RWPE1 (cell line): ENCODE data around the gene POLR3GL.
"Not testable (repeated sequence)": the region's sequence is repeated elsewhere in the genome, so short reads cannot be mapped to it uniquely, and the experiment has no call there.

Experiments
- CTCF ChIA-PET: fragments of 350-600 bp; sonication (Branson Sonifier 250); formaldehyde crosslinking; extraction: SDS; loops from one replicate; lab custom pipeline; 2021; lab: Yijun Ruan, JAX
- POLR2A ChIA-PET: fragments of 400-600 bp; formaldehyde crosslinking; extraction: SDS; loops from one replicate; lab custom pipeline; 2020; ENCODE audit warnings: antibody characterized with exemption; ENCODE audit not compliant: low non-redundant PET; lab: Yijun Ruan, JAX
- DNase-seq: peaks from one replicate; pipeline ENCODE4 v3.0.0; 2012; ENCODE audit warnings: low spot score
- H3K27ac ChIP-seq: fragments of 450-650 bp; 2 replicates; pipeline ENCODE4 v1.5.1; 2017
- TF ChIP-seq, protein P1 (sequence below): fragments of 450-650 bp; conservative IDR thresholded peaks from 2 replicates; pipeline ENCODE4 v1.5.1; 2017; ENCODE audit warnings: low read depth, mild to moderate bottlenecking

Gene POLR3GL

GRCh38 chr1:145922266-145922665 is 42.2 kb upstream of the POLR3GL start:
- ChIA-PET POLR2A (no interaction called here), CTCF (interaction anchor here (0.6 to 1.5 kb wide), 2 partner anchors 76 to 85 kb away, joined by 3 to 5 read pairs; partner anchors contain the start of gene NUDT17)
- peak overlapping the region; percentile 51 for H3K27ac ChIP-seq
- no peak for DNase-seq
- TF ChIP-seq, protein P1, sequence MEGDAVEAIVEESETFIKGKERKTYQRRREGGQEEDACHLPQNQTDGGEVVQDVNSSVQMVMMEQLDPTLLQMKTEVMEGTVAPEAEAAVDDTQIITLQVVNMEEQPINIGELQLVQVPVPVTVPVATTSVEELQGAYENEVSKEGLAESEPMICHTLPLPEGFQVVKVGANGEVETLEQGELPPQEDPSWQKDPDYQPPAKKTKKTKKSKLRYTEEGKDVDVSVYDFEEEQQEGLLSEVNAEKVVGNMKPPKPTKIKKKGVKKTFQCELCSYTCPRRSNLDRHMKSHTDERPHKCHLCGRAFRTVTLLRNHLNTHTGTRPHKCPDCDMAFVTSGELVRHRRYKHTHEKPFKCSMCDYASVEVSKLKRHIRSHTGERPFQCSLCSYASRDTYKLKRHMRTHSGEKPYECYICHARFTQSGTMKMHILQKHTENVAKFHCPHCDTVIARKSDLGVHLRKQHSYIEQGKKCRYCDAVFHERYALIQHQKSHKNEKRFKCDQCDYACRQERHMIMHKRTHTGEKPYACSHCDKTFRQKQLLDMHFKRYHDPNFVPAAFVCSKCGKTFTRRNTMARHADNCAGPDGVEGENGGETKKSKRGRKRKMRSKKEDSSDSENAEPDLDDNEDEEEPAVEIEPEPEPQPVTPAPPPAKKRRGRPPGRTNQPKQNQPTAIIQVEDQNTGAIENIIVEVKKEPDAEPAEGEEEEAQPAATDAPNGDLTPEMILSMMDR, result no peak

GRCh38 chr1:145926686-145927062 is 37.8 kb upstream of the POLR3GL start:
- POLR2A ChIA-PET, result interaction anchor here (0.6 to 2.4 kb wide), 2 partner anchors 38 to 39 kb away, joined by 7 to 15 read pairs; partner anchors contain the start of genes ANKRD34A and POLR3GL
- CTCF ChIA-PET, result interaction anchor here (0.6 to 1.8 kb wide), 5 partner anchors 27 to 81 kb away, joined by 3 to 6 read pairs (median 3); partner anchors contain the start of gene NUDT17
- TF ChIP-seq, protein P1, result no peak
- peak overlapping the region; percentile 82 for H3K27ac ChIP-seq
- no peak for DNase-seq

GRCh38 chr1:145927063-145927886 is 37.2 kb upstream of the POLR3GL start, which contains the start of gene RBM8A:
TSS of gene RBM8A (minus strand) at chr1:145927484. CDS start at chr1:145927426, 58 bp downstream.
- peak within 1 kb of the TSS; percentile 82 for H3K27ac ChIP-seq
- CTCF ChIA-PET, result interaction anchor here (0.6 to 1.8 kb wide), 7 partner anchors 9 to 81 kb away, joined by 3 to 6 read pairs (median 4); partner anchors contain the start of genes NUDT17 and PEX11B
- POLR2A ChIA-PET, result interaction anchor here (0.5 to 2.4 kb wide), 6 partner anchors 30 to 81 kb away, joined by 3 to 15 read pairs (median 4); partner anchors contain the start of genes ANKRD34A, LIX1L and POLR3GL
- DNase-seq, result peak; percentile 92
- TF ChIP-seq, protein P1, result peak; percentile 68

- POLR2A ChIA-PET, result interaction anchor here (0.7 to 2.4 kb wide), 5 partner anchors 29 to 82 kb away, joined by 3 to 15 read pairs (median 4); partner anchors contain the start of genes ANKRD34A, LIX1L and POLR3GL
- TF ChIP-seq, protein P1, result no peak
- CTCF ChIA-PET, result interaction anchor here (0.7 to 1.8 kb wide), 5 partner anchors 10 to 82 kb away, joined by 3 to 6 read pairs (median 4); partner anchors contain the start of genes NUDT17 and PEX11B
- no peak for DNase-seq
- peak overlapping the region; percentile 82 for H3K27ac ChIP-seq
These were observed 36.4 kb upstream of the POLR3GL start for GRCh38 chr1:145927916-145928643.

DNA sequence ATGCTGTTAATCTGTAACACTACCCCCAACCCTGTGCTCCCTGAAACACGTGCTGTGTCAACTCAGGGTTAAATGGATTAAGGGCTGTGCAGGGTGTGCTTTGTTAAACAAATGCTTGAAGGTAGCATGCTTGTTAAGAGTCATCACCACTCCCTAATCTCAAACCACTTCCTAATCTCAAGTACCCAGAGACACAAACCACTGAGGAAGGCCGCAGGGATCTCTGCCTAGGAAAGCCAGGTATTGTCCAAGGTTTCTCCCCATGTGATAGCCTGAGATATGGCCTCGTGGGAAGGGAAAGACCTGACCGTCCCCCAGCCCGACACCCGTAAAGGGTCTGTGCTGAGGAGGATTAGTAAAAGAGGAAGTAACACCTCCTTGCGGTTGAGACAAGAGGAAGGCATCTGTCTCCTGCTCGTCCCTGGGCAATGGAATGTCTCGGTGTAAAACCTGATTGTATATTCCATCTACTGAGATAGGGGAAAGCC is 31.9 kb upstream of the POLR3GL start:
- POLR2A ChIA-PET, CTCF ChIA-PET, H3K27ac ChIP-seq, DNase-seq: not testable (repeated sequence)

DNA sequence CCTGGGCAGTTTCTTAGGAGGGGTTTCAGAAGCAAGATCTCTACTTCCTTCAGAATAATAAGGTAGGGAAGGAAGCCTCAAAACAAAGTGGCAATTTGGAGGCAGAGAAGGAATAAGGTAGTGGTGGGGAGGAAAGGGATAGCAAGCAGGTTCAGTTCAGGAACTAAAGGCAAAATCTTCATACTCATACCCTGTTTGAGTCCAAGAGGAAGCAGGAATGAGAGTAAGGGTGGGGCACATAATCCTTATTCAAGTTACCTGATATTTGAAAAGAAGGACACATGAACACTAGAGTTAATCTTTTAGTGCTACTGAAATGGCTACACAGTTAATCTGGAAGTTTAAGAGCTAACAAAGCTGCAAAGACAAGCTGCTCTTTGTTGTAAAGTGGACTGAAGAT is 28.8 kb upstream of the POLR3GL start:
- no peak for DNase-seq
- H3K27ac ChIP-seq, result no peak overlapping the region
- CTCF ChIA-PET, result no interaction called here
- TF ChIP-seq, protein P1, result no peak
- POLR2A ChIA-PET, result no interaction called here
